Measurements from ENCODE around the gene PUSL1. TPM values are rescaled to one million over a fixed set of nuclear protein-coding genes. Genes with fewer than 3 reads are reported as not detected.

PUSL1 gene
- total and polyA plus RNA-seq, 8 donors = 5.9 to 64.9 (median 25.5) TPM; not detected in 1

- H3K27me3 ChIP-seq = no peaks in the 10 kb centered on the region
- no peak overlapping the region for H3K4me3 ChIP-seq
- TF ChIP-seq CTCF (IDR thresholded peaks at IDR 0.05) = no peak
- no peak for TF ChIP-seq POLR2A (IDR thresholded peaks at IDR 0.05)
- TF ChIP-seq EP300 (IDR thresholded peaks at IDR 0.05) = no peak
- TF ChIP-seq POLR2AphosphoS5 (IDR thresholded peaks at IDR 0.05) = no peak
- H3K9me3 ChIP-seq = no peaks in the 10 kb centered on the region
- H3K4me1 ChIP-seq = peaks cover 17 to 46% (median 35%) of the 10 kb centered on the region in 4 donors
- H3K36me3 ChIP-seq = peaks cover 34 to 63% (median 59%) of the 10 kb centered on the region in 4 donors
- no peak for DNase-seq
- WGBS, 5 donors = 77 to 92% (median 85%) methylated on average over 10 to 22 of the region's 22 CpGs
- intact Hi-C loops (cut with DNase I; ENCODE audit: low total_unique reads) = no loop called here
- H3K27ac ChIP-seq = peak overlapping the region in 1 of 5 donors; percentile 96
Measured at GRCh38 chr1:1311107-1312104, 3.0 kb downstream of the PUSL1 start.

GRCh38 chr1:1312450-1313314 lies 4.3 kb downstream of the PUSL1 start:
- Histone ChIP-seq H3K4me3 (no peak overlapping the region), H3K4me1 (peaks cover 14 to 46% (median 32%) of the 10 kb centered on the region in 4 donors), H3K9me3 (no peaks in the 10 kb centered on the region), H3K27me3 (no peaks in the 10 kb centered on the region), H3K36me3 (peaks cover 34 to 72% (median 66%) of the 10 kb centered on the region in 4 donors), H3K27ac (no peak overlapping the region)
- WGBS, 5 donors = 89 to 94% (median 91%) methylated on average over 39 to 49 of the region's 49 CpGs
- no peak for DNase-seq
- TF ChIP-seq POLR2AphosphoS5 (IDR thresholded peaks at IDR 0.05) = no peak
- no peak for TF ChIP-seq EP300 (IDR thresholded peaks at IDR 0.05)
- TF ChIP-seq POLR2A (IDR thresholded peaks at IDR 0.05) = no peak
- no peak for TF ChIP-seq CTCF (IDR thresholded peaks at IDR 0.05)
- intact Hi-C loops (cut with DNase I; ENCODE audit: low total_unique reads) = no loop called here

- intact Hi-C loops (cut with DNase I; ENCODE audit: low total_unique reads) = no loop called here
- 83 to 93% (median 91%) methylated on average over 32 to 37 of the region's 37 CpGs for WGBS, 5 donors
- no peaks in the 10 kb centered on the region for H3K9me3 ChIP-seq
- H3K36me3 ChIP-seq = peaks cover 34 to 73% (median 69%) of the 10 kb centered on the region in 4 donors
- H3K27me3 ChIP-seq = no peaks in the 10 kb centered on the region
- no peak for TF ChIP-seq POLR2A (IDR thresholded peaks at IDR 0.05)
- TF ChIP-seq CTCF (IDR thresholded peaks at IDR 0.05) = no peak
- TF ChIP-seq EP300 (IDR thresholded peaks at IDR 0.05) = no peak
- TF ChIP-seq POLR2AphosphoS5 (IDR thresholded peaks at IDR 0.05) = no peak
- DNase-seq = no peak
- no peak overlapping the region for H3K27ac ChIP-seq
- H3K4me1 ChIP-seq = peaks cover 24 to 56% (median 42%) of the 10 kb centered on the region in 4 donors
- no peak overlapping the region for H3K4me3 ChIP-seq
Measured at GRCh38 chr1:1313500-1314236, 5.3 kb downstream of the PUSL1 start.

All from stomach (tissue), 9 donors.